A549 (cell line): ENCODE results near the gene ABCF2. TPM values are rescaled to one million over a fixed set of nuclear protein-coding genes. Genes with fewer than 3 reads are reported as not detected.
A peak's percentile ranks its signal among the peaks of the same experiment; 100 is the strongest.

Source experiments
- ATAC-seq, 2 experiments: fragments of 200-7000 bp in 1 of 2; fragments of >200 bp in 1 of 2; cut with Nextera tagmentation in 1 of 2; cut with Tn5 transposase in 1 of 2; 3 replicates each; pipeline versions ENCODE4 v1.8.0 to v1.9.1; 2018 to 2020; ENCODE audit warnings: mild to moderate bottlenecking in 1 of 2, moderate library complexity in 1 of 2
- CTCF ChIA-PET: fragments of 300-600 bp; sonication (Branson Sonifier 250); formaldehyde crosslinking; extraction: SDS; loops from one replicate; lab custom pipeline; 2021; ENCODE audit warnings: antibody characterized with exemption, inconsistent platforms; lab: Yijun Ruan, JAX
- POLR2A ChIA-PET: fragments of 350-600 bp; formaldehyde crosslinking; extraction: SDS; loops from one replicate; lab custom pipeline; 2021; ENCODE audit warnings: antibody characterized with exemption, inconsistent platforms; lab: Yijun Ruan, JAX
- DNase-seq, 2 experiments: peaks; one replicate each; pipeline versions ENCODE4 v3.0.0 to v3.0.0-alpha.2; 2011 to 2016; ENCODE audit warnings: low read depth in 1 of 2, low spot score in 1 of 2
- FAIRE-seq: peaks from 2 replicates; lab custom pipeline; 2011; peaks lifted over from hg19 to GRCh38; lab: Jason Lieb, UNC
- H3K27ac ChIP-seq, 2 experiments: fragments of >200 bp; sonication (Bioruptor Twin); formaldehyde crosslinking; 3 replicates each; pipeline ENCODE4 v1.5.1; 2016 to 2017
- H3K4me1 ChIP-seq: fragments of >200 bp; sonication (Bioruptor Twin); formaldehyde crosslinking; 3 replicates; pipeline ENCODE4 v1.6.1; 2016
- H3K4me2 ChIP-seq: fragments of >200 bp; sonication (Bioruptor Twin); formaldehyde crosslinking; 3 replicates; pipeline ENCODE4 v1.6.1; 2016
- H3K4me3 ChIP-seq: fragments of >200 bp; sonication (Bioruptor Twin); formaldehyde crosslinking; 3 replicates; pipeline ENCODE4 v1.5.1; 2016
- H3K9me3 ChIP-seq: fragments of >200 bp; sonication (Bioruptor Twin); formaldehyde crosslinking; 3 replicates; pipeline ENCODE4 v1.6.1; 2016
- CBX8 ChIP-seq: fragments of 200-600 bp; sonication (generic); IDR thresholded peaks from 2 replicates; pipeline ENCODE4 v1.6.1; 2016
- CEBPB ChIP-seq, 2 experiments: fragments of >200 bp in 1 of 2; sonication (Bioruptor Twin) in 1 of 2; formaldehyde crosslinking in 1 of 2; IDR thresholded peaks; 2 replicates each; pipeline ENCODE4 v1.6.1; 2012 to 2016
- E2F6 ChIP-seq: IDR thresholded peaks from 2 replicates; pipeline ENCODE4 v1.6.1; 2012; ENCODE audit warnings: low read depth, borderline replicate concordance
- EHF ChIP-seq: fragments of 250-450 bp; sonication (Bioruptor Pico); IDR thresholded peaks from 2 replicates; pipeline ENCODE4 v1.5.0; 2020; ENCODE audit warnings: mild to moderate bottlenecking
- ESRRA ChIP-seq: fragments of 150-350 bp; IDR thresholded peaks from 2 replicates; pipeline ENCODE4 v1.6.1; 2014; ENCODE audit warnings: mild to moderate bottlenecking, low read length, borderline replicate concordance
- FOSB ChIP-seq: fragments of 250-450 bp; sonication (Bioruptor Pico); IDR thresholded peaks from 2 replicates; pipeline ENCODE4 v1.5.0; 2020; ENCODE audit warnings: mild to moderate bottlenecking, moderate library complexity
- FOSL2 ChIP-seq, 2 experiments: fragments of 450-650 bp in 1 of 2; fragments of >200 bp in 1 of 2; sonication (Bioruptor Twin) in 1 of 2; formaldehyde crosslinking; IDR thresholded peaks; 2 replicates each; pipeline versions ENCODE4 v1.5.0 to v1.6.1; 2016 to 2020; ENCODE audit warnings: mild to moderate bottlenecking in 1 of 2, moderate library complexity in 1 of 2
- FOXS1 ChIP-seq: fragments of 250-450 bp; sonication (Bioruptor Pico); IDR thresholded peaks from 2 replicates; pipeline ENCODE4 v1.5.0; 2020; ENCODE audit warnings: mild to moderate bottlenecking, moderate library complexity
- HMGXB4 ChIP-seq: fragments of 250-450 bp; sonication (Bioruptor Pico); IDR thresholded peaks from 2 replicates; pipeline ENCODE4 v1.5.0; 2021; ENCODE audit warnings: mild to moderate bottlenecking, moderate library complexity, borderline replicate concordance
- HOXA7 ChIP-seq: fragments of 250-450 bp; sonication (Bioruptor Pico); IDR thresholded peaks from 2 replicates; pipeline ENCODE4 v1.5.0; 2020; ENCODE audit warnings: mild to moderate bottlenecking, moderate library complexity
- KDM5A ChIP-seq: fragments of 200-600 bp; sonication (generic); IDR thresholded peaks from 2 replicates; pipeline ENCODE4 v1.6.1; 2016; ENCODE audit warnings: antibody characterized with exemption, mild to moderate bottlenecking
- MAFK ChIP-seq: fragments of 450-650 bp; IDR thresholded peaks from 2 replicates; pipeline ENCODE4 v1.6.1; 2014; ENCODE audit not compliant: partially characterized antibody
- MAX ChIP-seq: IDR thresholded peaks from 2 replicates; pipeline ENCODE4 v1.6.1; 2012
- MYC ChIP-seq: IDR thresholded peaks from 2 replicates; pipeline ENCODE4 v1.6.1; 2012; ENCODE audit warnings: mild to moderate bottlenecking, inconsistent platforms, low read length, improper control_type of control experiment, borderline replicate concordance
- POLR2A ChIP-seq: IDR thresholded peaks from 2 replicates; pipeline ENCODE4 v1.6.1; 2012; ENCODE audit warnings: mild to moderate bottlenecking, low read length
- RAD21 ChIP-seq, 2 experiments: fragments of >200 bp in 1 of 2; sonication (Bioruptor Twin) in 1 of 2; formaldehyde crosslinking in 1 of 2; IDR thresholded peaks in 1 of 2; conservative IDR thresholded peaks in 1 of 2; 2 replicates in 1 of 2; 3 replicates in 1 of 2; pipeline ENCODE4 v1.6.1; 2012 to 2018; ENCODE audit warnings: inconsistent platforms in 1 of 2
- RFX5 ChIP-seq: fragments of 450-650 bp; IDR thresholded peaks from 2 replicates; pipeline ENCODE4 v1.7.1; 2014; ENCODE audit warnings: antibody characterized with exemption, mild to moderate bottlenecking, moderate library complexity
- SMC3 ChIP-seq: fragments of >200 bp; sonication (Bioruptor Twin); formaldehyde crosslinking; IDR thresholded peaks from 3 replicates; pipeline ENCODE4 v1.6.1; 2018; ENCODE audit warnings: inconsistent platforms
- TFCP2L1 ChIP-seq: fragments of 250-450 bp; sonication (Bioruptor Pico); IDR thresholded peaks from 2 replicates; pipeline ENCODE4 v1.5.0; 2021; ENCODE audit warnings: mild to moderate bottlenecking
- ZSCAN20 ChIP-seq: fragments of 250-450 bp; sonication (Bioruptor Pico); IDR thresholded peaks from 2 replicates; pipeline ENCODE4 v1.8.0; 2022; ENCODE audit warnings: mild to moderate bottlenecking, moderate library complexity
- WGBS: methylation state at CpG from one replicate; pipeline ENCODE4 v1.1.6; 2017; ENCODE audit errors: missing lambda C conversion rate; 5-methylcytosine and 5-hydroxymethylcytosine counted together
- polyA plus RNA-seq, 4 experiments: library from polyadenylated mRNA; depleted of rRNA in 3 of 4; stranded (reverse); fragments of >200 nt; fragmentation: RNase III in 1 of 4; extraction: RNeasy Plus Mini Kit Qiagen cat#74134 plus additional on column Dnase treatment in 1 of 4; gene quantifications; 2 replicates in 3 of 4; 3 replicates in 1 of 4; pipeline ENCODE4 v1.2.3, GENCODE V29; 2011 to 2017

The ABCF2 gene
- polyA plus RNA-seq, 2 of the 4 experiments (the other 2 are of a cell fraction) = 47.8 to 70.9 TPM

- Histone ChIP-seq H3K9me3 (no peaks in the 10 kb centered on the region), H3K4me1 (peaks cover 24% of the 10 kb centered on the region), H3K4me3 (no peak overlapping the region), H3K4me2 (no peak overlapping the region; the same call in 1 of the 3 replicates), H3K27ac (peak overlapping the region in 1 of 2 experiments; percentile 94; a peak in 1 of 6 replicates)
- WGBS = 90% methylated on average over 16 of the region's 17 CpGs
- FAIRE-seq = no peak
- CTCF ChIA-PET = interaction anchor here (1.0 to 8.3 kb wide), 5 partner anchors 8 to 142 kb away, joined by 3 to 60 read pairs (median 8); no protein-coding TSS in a partner anchor
- TF ChIP-seq POLR2A (no peak), CEBPB (IDR thresholded peaks at IDR 0.05) (no peak), RFX5 (no peak), FOXS1 (CRISPR knock-in tag) (no peak), E2F6 (no peak), ESRRA (no peak), RAD21 (conservative IDR thresholded peaks at IDR 0.05 in 1 of 2, IDR thresholded peaks at IDR 0.05 in 1 of 2) (no peak), FOSB (no peak)
- POLR2A ChIA-PET = no interaction called here
- ATAC-seq = no peak
- no peak for DNase-seq
Measured at GRCh38 chr7:151252961-151253711, 26.1 kb upstream of the ABCF2 start.

DNA sequence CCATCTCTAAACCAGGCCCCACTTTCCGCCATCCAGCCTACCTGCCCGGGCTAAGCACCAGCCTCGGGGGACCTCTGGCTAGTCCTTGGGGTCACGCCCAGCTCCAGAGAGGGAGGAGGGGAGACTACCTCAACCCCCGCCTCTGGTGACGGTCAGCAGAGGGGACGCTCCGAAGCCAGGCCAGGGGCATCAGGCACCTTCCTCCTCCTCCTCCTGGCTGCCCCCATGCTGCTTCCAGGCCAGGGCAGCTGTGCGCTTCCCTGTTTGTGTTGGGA, 25.5 kb upstream of the ABCF2 start:
- no peak for FAIRE-seq
- Histone ChIP-seq H3K9me3 (no peaks in the 10 kb centered on the region), H3K4me2 (peak overlapping the region; percentile 88), H3K4me1 (peaks cover 29% of the 10 kb centered on the region), H3K4me3 (peak overlapping the region; percentile 51), H3K27ac (peak overlapping the region; percentile 87 to 94)
- POLR2A ChIA-PET = interaction anchor here (1.0 to 1.1 kb wide), 4 partner anchors 10 to 26 kb away, joined by 4 to 5 read pairs (median 5); partner anchors contain the start of genes ABCF2 and CHPF2
- DNase-seq = no peak
- CTCF ChIA-PET = interaction anchor here (1.0 to 8.3 kb wide), 6 partner anchors 9 to 141 kb away, joined by 3 to 60 read pairs (median 7); no protein-coding TSS in a partner anchor
- 76% methylated on average over 9 of the region's 9 CpGs for WGBS
- no peak for TF ChIP-seq KDM5A
- no peak for TF ChIP-seq POLR2A
- TF ChIP-seq MYC = no peak
- no peak for TF ChIP-seq HMGXB4
- TF ChIP-seq CBX8 = no peak
- TF ChIP-seq MAFK = no peak
- no peak for TF ChIP-seq MAX
- no peak for TF ChIP-seq ZSCAN20 (CRISPR knock-in tag)
- no peak for TF ChIP-seq RAD21 (conservative IDR thresholded peaks at IDR 0.05 in 1 of 2, IDR thresholded peaks at IDR 0.05 in 1 of 2)
- TF ChIP-seq EHF (CRISPR knock-in tag) = no peak
- TF ChIP-seq CEBPB (IDR thresholded peaks at IDR 0.05) = no peak
- no peak for TF ChIP-seq SMC3
- TF ChIP-seq FOSL2 (IDR thresholded peaks at IDR 0.05) = no peak
- no peak for TF ChIP-seq FOSL2 (CRISPR knock-in tag; IDR thresholded peaks at IDR 0.05)
- TF ChIP-seq HOXA7 (CRISPR knock-in tag) = no peak
- no peak for TF ChIP-seq TFCP2L1 (CRISPR knock-in tag)
- ATAC-seq = no peak
